MCF 10A (cell line): ENCODE measurements around the gene ADSS2. TPM values are rescaled to one million over a fixed set of nuclear protein-coding genes. Genes with fewer than 3 reads are reported as not detected.
"Not testable (repeated sequence)": the region's sequence is repeated elsewhere in the genome, so short reads cannot be mapped to it uniquely, and the experiment has no call there.

Experiments used
- BruUV-seq: library from RNA; stranded (reverse); fragments of 400-500 nt; replicated peaks from 2 replicates; lab custom pipeline; 2021; lab: Mats Ljungman, UMichigan
- CTCF ChIA-PET: fragments of 300-600 bp; sonication (Branson Sonifier 250); formaldehyde crosslinking; extraction: SDS; loops from one replicate; lab custom pipeline; 2021; ENCODE audit warnings: antibody characterized with exemption, inconsistent platforms; lab: Yijun Ruan, JAX
- POLR2A ChIA-PET: fragments of 300-600, 350-650 bp; sonication (Branson Sonifier 250); formaldehyde crosslinking; extraction: SDS; loops from one replicate; lab custom pipeline; 2020; ENCODE audit warnings: antibody characterized with exemption, inconsistent platforms; lab: Yijun Ruan, JAX
- DNase-seq: peaks from one replicate; pipeline ENCODE4 v3.0.0-alpha.2; 2018; ENCODE audit not compliant: unreplicated experiment
- H3K27ac Mint-ChIP-seq: one replicate; pipeline ENCODE4 v1.8.0; 2022; ENCODE audit warnings: mild to moderate bottlenecking, low read depth, mixed read lengths; ENCODE audit not compliant: unreplicated experiment
- H3K27me3 Mint-ChIP-seq: one replicate; pipeline ENCODE4 v1.8.0; 2022; ENCODE audit warnings: mixed read lengths; ENCODE audit not compliant: insufficient read depth, unreplicated experiment
- H3K36me3 Mint-ChIP-seq: one replicate; pipeline ENCODE4 v1.8.0; 2022; ENCODE audit warnings: mild to moderate bottlenecking, moderate library complexity, mixed read lengths; ENCODE audit not compliant: insufficient read depth, unreplicated experiment
- H3K4me1 Mint-ChIP-seq: one replicate; pipeline ENCODE4 v1.8.0; 2022; ENCODE audit warnings: mixed read lengths; ENCODE audit not compliant: insufficient read depth, unreplicated experiment
- H3K4me3 Mint-ChIP-seq: one replicate; pipeline ENCODE4 v1.8.0; 2022; ENCODE audit warnings: mild to moderate bottlenecking, moderate library complexity, mixed read lengths; ENCODE audit not compliant: unreplicated experiment
- H3K9me3 Mint-ChIP-seq: one replicate; pipeline ENCODE4 v1.8.0; 2022; ENCODE audit warnings: mixed read lengths; ENCODE audit not compliant: unreplicated experiment
- CTCF ChIP-seq: fragments of 200-600 bp; IDR thresholded peaks from one replicate; pipeline ENCODE4 v1.8.0; 2022; ENCODE audit warnings: antibody characterized with exemption, mild to moderate bottlenecking; ENCODE audit not compliant: unreplicated experiment
- intact Hi-C: fragments of 100-400 bp; cut with micrococcal nuclease; formaldehyde crosslinking; loops from 2 replicates; pipeline ENCODE4 v1.14.1; 2022
- total RNA-seq: library from RNA; stranded (reverse); gene quantifications from 2 replicates; pipeline ENCODE4 v1.2.3, GENCODE V29; 2022

The ADSS2 gene
- total RNA-seq, 1 experiment from 2014 or later = 87.5 TPM

GRCh38 chr1:244494653-244495052, 42.9 kb upstream of the ADSS2 start:
- ChIA-PET POLR2A (no interaction called here), CTCF (interaction anchor here (1.0 to 1.3 kb wide), 2 partner anchors 14 to 35 kb away, joined by 3 to 5 read pairs; no protein-coding TSS in a partner anchor)
- BruUV-seq = no TSS peak
- Mint-ChIP-seq H3K36me3 (no peaks in the 10 kb centered on the region), H3K4me1 (peaks cover 5% of the 10 kb centered on the region), H3K27me3 (no peaks in the 10 kb centered on the region), H3K9me3 (no peaks in the 10 kb centered on the region), H3K27ac (no peak overlapping the region), H3K4me3 (no peak overlapping the region)
- intact Hi-C loops = no loop called here
- DNase-seq = no peak
- TF ChIP-seq CTCF = no peak

DNA sequence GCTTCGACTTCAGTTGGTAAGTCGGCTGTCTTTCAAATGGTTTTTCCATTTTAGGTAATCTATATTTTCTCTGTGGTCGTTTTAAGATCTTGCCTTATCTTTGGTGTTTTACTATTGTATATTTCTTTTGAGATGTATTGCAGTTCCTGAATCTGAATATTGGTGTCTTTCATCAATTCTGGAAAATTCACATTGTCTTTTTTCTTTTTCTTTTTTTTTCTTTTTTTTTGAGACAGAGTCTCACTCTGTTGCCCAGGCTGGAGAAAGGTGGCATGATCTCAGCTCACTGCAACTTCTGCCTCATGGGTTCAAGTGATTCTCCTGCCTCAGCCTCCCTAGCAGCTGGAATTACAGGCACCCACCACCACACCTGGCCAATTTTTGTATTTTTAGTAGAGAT, 33.3 kb upstream of the ADSS2 start:
- H3K4me3 Mint-ChIP-seq, BruUV-seq, H3K4me1 Mint-ChIP-seq, H3K27me3 Mint-ChIP-seq, H3K36me3 Mint-ChIP-seq, DNase-seq, POLR2A ChIA-PET, H3K27ac Mint-ChIP-seq, intact Hi-C loops, H3K9me3 Mint-ChIP-seq: not testable (repeated sequence)
- CTCF ChIA-PET = interaction anchor here (0.6 to 0.7 kb wide), 2 partner anchors 57 to 460 kb away, joined by 3 read pairs; no protein-coding TSS in a partner anchor

DNA sequence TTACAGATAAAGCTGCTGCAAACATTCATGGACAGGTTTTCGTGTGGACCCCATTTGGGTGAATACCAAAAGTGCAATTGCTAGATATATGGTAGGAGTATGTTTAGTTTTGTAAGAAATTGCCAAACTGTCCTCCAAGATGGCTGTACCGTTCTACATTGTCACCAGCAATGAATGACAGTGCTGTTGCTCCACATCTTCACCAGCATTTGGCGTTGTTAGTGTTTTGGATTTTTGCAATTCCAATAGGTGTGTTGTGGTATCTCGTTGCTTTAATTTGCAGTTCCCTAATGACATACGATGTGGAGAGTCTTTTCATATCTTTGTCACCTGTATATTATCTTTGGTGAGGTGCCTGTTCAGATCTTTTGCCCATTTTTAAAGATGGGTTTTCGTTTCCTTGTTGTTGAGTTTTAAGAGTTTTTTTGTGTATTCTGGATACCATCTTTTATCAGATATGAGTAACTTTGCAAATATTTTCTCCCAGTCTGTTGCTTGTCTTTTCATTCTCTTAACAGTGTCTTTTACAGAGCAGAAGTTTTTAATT, 21.4 kb upstream of the ADSS2 start:
- no TSS peak for BruUV-seq
- ChIA-PET CTCF (interaction anchor here (0.6 kb wide), 1 partner anchor 771 kb away, joined by 3 read pairs; no protein-coding TSS in a partner anchor), POLR2A (interaction anchor here (0.7 kb wide), 1 partner anchor 613 kb away, joined by 3 read pairs; no protein-coding TSS in a partner anchor)
- Mint-ChIP-seq H3K27ac (no peak overlapping the region), H3K9me3 (no peaks in the 10 kb centered on the region), H3K36me3 (peaks cover 6% of the 10 kb centered on the region), H3K4me1 (no peaks in the 10 kb centered on the region), H3K27me3 (no peaks in the 10 kb centered on the region), H3K4me3 (no peak overlapping the region)
- no peak for TF ChIP-seq CTCF
- DNase-seq = no peak
- intact Hi-C loops = no loop called here

DNA sequence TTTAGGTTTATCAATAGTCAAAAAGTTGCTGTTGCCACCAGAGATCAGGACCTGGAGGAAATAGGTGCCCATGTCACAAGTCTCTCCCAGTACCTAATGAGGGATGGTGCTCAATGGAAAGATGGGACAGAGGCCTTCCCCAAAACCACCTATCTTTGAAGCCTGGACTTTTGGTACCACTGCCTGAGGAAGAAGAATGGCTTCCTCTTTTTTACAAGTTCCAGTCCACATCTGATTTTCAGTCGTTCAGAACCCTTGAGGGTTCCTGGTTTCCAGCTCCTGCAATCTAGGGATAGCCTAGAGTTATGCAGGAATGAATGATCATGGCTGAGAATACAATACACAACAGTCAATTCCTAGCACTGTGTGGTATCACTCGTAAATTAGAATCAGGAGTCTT, 15.0 kb upstream of the ADSS2 start:
- Mint-ChIP-seq H3K27me3 (no peaks in the 10 kb centered on the region), H3K36me3 (no peaks in the 10 kb centered on the region), H3K4me3 (no peak overlapping the region), H3K9me3 (no peaks in the 10 kb centered on the region), H3K4me1 (no peaks in the 10 kb centered on the region), H3K27ac (no peak overlapping the region)
- TF ChIP-seq CTCF = no peak
- ChIA-PET POLR2A (no interaction called here), CTCF (interaction anchor here (0.6 kb wide), 1 partner anchor 175 kb away, joined by 3 read pairs; no protein-coding TSS in a partner anchor)
- DNase-seq = no peak
- BruUV-seq = no TSS peak
- intact Hi-C loops = no loop called here
